ENCODE results near the gene AGPS.

DNA sequence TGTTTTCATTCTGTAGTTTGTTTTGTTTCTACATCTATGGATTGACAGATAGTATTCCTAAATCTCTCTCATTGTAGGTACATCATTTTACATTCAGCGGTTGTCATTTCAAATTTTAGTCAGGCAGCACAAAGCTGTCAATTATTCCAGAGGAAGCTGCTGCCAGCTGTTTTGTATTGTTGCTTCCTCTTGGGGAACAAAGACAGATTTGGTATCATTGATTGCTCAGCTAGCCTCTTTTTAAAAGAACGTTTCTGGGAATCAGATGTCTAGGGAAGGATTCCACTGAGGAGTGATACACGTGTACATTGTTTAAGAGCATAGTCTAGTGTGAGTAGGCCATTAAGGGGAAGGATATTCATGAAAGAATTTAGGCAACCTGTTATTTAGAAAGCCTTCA is 145.8 kb downstream of the AGPS start:
- TF ChIP-seq CTCF (IDR thresholded peaks at IDR 0.05; ENCODE audit: low read depth, low read length), result no peak
- TF ChIP-seq EZH2phosphoT487 (IDR thresholded peaks at IDR 0.05; ENCODE audit: low read depth), result no peak

Data from OCI-LY3 (cell line).